ENCODE measurements around the gene KMT5C.

KMT5C gene

GRCh38 chr19:55366790-55367189, 27.1 kb downstream of the KMT5C start:
- no peak overlapping the region for H2BK15ac ChIP-seq (ENCODE audit: low read depth, poor library complexity, severe bottlenecking)
- WGBS = 94% methylated on average over 1 of the region's 3 CpGs
- peaks cover 6% of the 10 kb centered on the region for H3K79me1 ChIP-seq (replicated peaks; ENCODE audit: low read length, poor library complexity, severe bottlenecking)
- H2AK5ac ChIP-seq (ENCODE audit: low read length, severe bottlenecking) = peak overlapping the region; percentile 4
- H3K23ac ChIP-seq (ENCODE audit: low read length in 2 of 2) = no peak overlapping the region
- no peak overlapping the region for H4K91ac ChIP-seq (ENCODE audit: low read length)
- H3K27me3 ChIP-seq (ENCODE audit: control insufficient read depth in 1 of 2, insufficient read depth in 1 of 2, low read length in 2 of 2) = no peaks in the 10 kb centered on the region
- no peak overlapping the region for H3K4me2 ChIP-seq (ENCODE audit: low read length, poor library complexity, severe bottlenecking)
- no peak for DNase-seq
- H3K9ac ChIP-seq (ENCODE audit: low read length) = no peak overlapping the region
- no peak overlapping the region for H3K27ac ChIP-seq (ENCODE audit: low read length, poor library complexity, severe bottlenecking)
- peaks cover 0 to 37% of the 10 kb centered on the region in 2 experiments for H3K36me3 ChIP-seq (ENCODE audit: control insufficient read depth in 1 of 2, insufficient read depth in 2 of 2, low read depth in 1 of 2, low read length in 2 of 2)
- H2BK120ac ChIP-seq (ENCODE audit: low read depth, low read length) = no peak overlapping the region
- H3K4me1 ChIP-seq (ENCODE audit: control insufficient read depth, insufficient read depth, low read depth, low read length) = peaks cover 43% of the 10 kb centered on the region
- H3K4me3 ChIP-seq (ENCODE audit: insufficient read depth in 1 of 2, low read depth in 1 of 2, low read length in 2 of 2) = no peak overlapping the region
- no peak overlapping the region for H4K8ac ChIP-seq (ENCODE audit: low read length)
- no peak overlapping the region for H2BK12ac ChIP-seq (ENCODE audit: low read length in 2 of 2)
- no peak overlapping the region for H3K4ac ChIP-seq (ENCODE audit: low read depth in 1 of 2, low read length in 2 of 2)
- no peak overlapping the region for H3K14ac ChIP-seq (ENCODE audit: low read length in 2 of 2)
- H2BK5ac ChIP-seq (ENCODE audit: low read depth, low read length, poor library complexity, severe bottlenecking) = no peak overlapping the region
- no peak overlapping the region for H3K18ac ChIP-seq (ENCODE audit: low read depth in 1 of 2, low read length in 2 of 2)
- H2AFZ ChIP-seq (ENCODE audit: low read depth, low read length) = no peak overlapping the region
- no peaks in the 10 kb centered on the region for H3K9me3 ChIP-seq (ENCODE audit: control insufficient read depth, low read length)

- Histone ChIP-seq H3K4me3 (ENCODE audit: insufficient read depth in 1 of 2, low read depth in 1 of 2, low read length in 2 of 2) (peak overlapping the region in 1 of 2 experiments; percentile 84), H2BK12ac (ENCODE audit: low read length in 2 of 2) (no peak overlapping the region), H4K8ac (ENCODE audit: low read length) (no peak overlapping the region), H3K27me3 (ENCODE audit: control insufficient read depth in 1 of 2, insufficient read depth in 1 of 2, low read length in 2 of 2) (no peaks in the 10 kb centered on the region), H3K4me2 (ENCODE audit: low read length, poor library complexity, severe bottlenecking) (peak overlapping the region; percentile 71), H2BK15ac (ENCODE audit: low read depth, poor library complexity, severe bottlenecking) (no peak overlapping the region), H3K9me3 (ENCODE audit: control insufficient read depth, low read length) (no peaks in the 10 kb centered on the region), H2BK120ac (ENCODE audit: low read depth, low read length) (no peak overlapping the region), H3K27ac (ENCODE audit: low read length, poor library complexity, severe bottlenecking) (peak overlapping the region; percentile 54), H3K18ac (ENCODE audit: low read depth in 1 of 2, low read length in 2 of 2) (no peak overlapping the region), H2BK5ac (ENCODE audit: low read depth, low read length, poor library complexity, severe bottlenecking) (no peak overlapping the region), H3K4ac (ENCODE audit: low read depth in 1 of 2, low read length in 2 of 2) (no peak overlapping the region), H3K9ac (ENCODE audit: low read length) (no peak overlapping the region), H4K91ac (ENCODE audit: low read length) (no peak overlapping the region), H3K14ac (ENCODE audit: low read length in 2 of 2) (no peak overlapping the region), H3K36me3 (ENCODE audit: control insufficient read depth in 1 of 2, insufficient read depth in 2 of 2, low read depth in 1 of 2, low read length in 2 of 2) (peaks cover 0 to 37% of the 10 kb centered on the region in 2 experiments), H3K79me1 (replicated peaks; ENCODE audit: low read length, poor library complexity, severe bottlenecking) (peaks cover 6% of the 10 kb centered on the region), H3K23ac (ENCODE audit: low read length in 2 of 2) (no peak overlapping the region), H2AK5ac (ENCODE audit: low read length, severe bottlenecking) (no peak overlapping the region), H2AFZ (ENCODE audit: low read depth, low read length) (no peak overlapping the region), H3K4me1 (ENCODE audit: control insufficient read depth, insufficient read depth, low read depth, low read length) (peaks cover 48% of the 10 kb centered on the region)
- 88% methylated on average over 16 of the region's 16 CpGs for WGBS
- DNase-seq = no peak
Observed at GRCh38 chr19:55368106-55368505, 28.4 kb downstream of the KMT5C start.

- H3K14ac ChIP-seq (ENCODE audit: low read length in 2 of 2) = peak overlapping the region in 1 of 2 experiments; percentile 38
- peaks cover 0 to 37% of the 10 kb centered on the region in 2 experiments for H3K36me3 ChIP-seq (ENCODE audit: control insufficient read depth in 1 of 2, insufficient read depth in 2 of 2, low read depth in 1 of 2, low read length in 2 of 2)
- H3K4me2 ChIP-seq (ENCODE audit: low read length, poor library complexity, severe bottlenecking) = peak overlapping the region; percentile 71
- peak; percentile 57 for DNase-seq
- peaks cover 0 to 4% of the 10 kb centered on the region in 2 experiments for H3K27me3 ChIP-seq (ENCODE audit: control insufficient read depth in 1 of 2, insufficient read depth in 1 of 2, low read length in 2 of 2)
- peak overlapping the region; percentile 82 for H4K91ac ChIP-seq (ENCODE audit: low read length)
- H3K4me3 ChIP-seq (ENCODE audit: insufficient read depth in 1 of 2, low read depth in 1 of 2, low read length in 2 of 2) = peak overlapping the region; percentile 62 to 84
- peak overlapping the region; percentile 61 for H3K27ac ChIP-seq (ENCODE audit: low read length, poor library complexity, severe bottlenecking)
- H3K18ac ChIP-seq (ENCODE audit: low read depth in 1 of 2, low read length in 2 of 2) = peak overlapping the region in 1 of 2 experiments; percentile 54
- peak overlapping the region; percentile 90 for H2BK15ac ChIP-seq (ENCODE audit: low read depth, poor library complexity, severe bottlenecking)
- peak overlapping the region in 1 of 2 experiments; percentile 40 for H3K23ac ChIP-seq (ENCODE audit: low read length in 2 of 2)
- 20% methylated on average over 47 of the region's 54 CpGs for WGBS
- peak overlapping the region; percentile 66 for H3K9ac ChIP-seq (ENCODE audit: low read length)
- no peak overlapping the region for H2AFZ ChIP-seq (ENCODE audit: low read depth, low read length)
- H3K4ac ChIP-seq (ENCODE audit: low read depth in 1 of 2, low read length in 2 of 2) = peak overlapping the region in 1 of 2 experiments; percentile 32
- H4K8ac ChIP-seq (ENCODE audit: low read length) = peak overlapping the region; percentile 1
- peaks cover 50% of the 10 kb centered on the region for H3K4me1 ChIP-seq (ENCODE audit: control insufficient read depth, insufficient read depth, low read depth, low read length)
- H2BK120ac ChIP-seq (ENCODE audit: low read depth, low read length) = peak overlapping the region; percentile 27
- H2BK5ac ChIP-seq (ENCODE audit: low read depth, low read length, poor library complexity, severe bottlenecking) = no peak overlapping the region
- peak overlapping the region; percentile 21 to 45 for H2BK12ac ChIP-seq (ENCODE audit: low read length in 2 of 2)
- peaks cover 6% of the 10 kb centered on the region for H3K79me1 ChIP-seq (replicated peaks; ENCODE audit: low read length, poor library complexity, severe bottlenecking)
- H3K9me3 ChIP-seq (ENCODE audit: control insufficient read depth, low read length) = no peaks in the 10 kb centered on the region
- peak overlapping the region; percentile 4 for H2AK5ac ChIP-seq (ENCODE audit: low read length, severe bottlenecking)
Observed at GRCh38 chr19:55368701-55369563, 29.3 kb downstream of the KMT5C start.

GRCh38 chr19:55369653-55370304, 30.1 kb downstream of the KMT5C start:
- peak overlapping the region; percentile 45 for H4K8ac ChIP-seq (ENCODE audit: low read length)
- peak overlapping the region; percentile 94 for H3K27ac ChIP-seq (ENCODE audit: low read length, poor library complexity, severe bottlenecking)
- peak overlapping the region in 1 of 2 experiments; percentile 88 for H2BK12ac ChIP-seq (ENCODE audit: low read length in 2 of 2)
- DNase-seq = peak; percentile 85
- peak overlapping the region; percentile 27 for H2BK120ac ChIP-seq (ENCODE audit: low read depth, low read length)
- H3K4ac ChIP-seq (ENCODE audit: low read depth in 1 of 2, low read length in 2 of 2) = peak overlapping the region; percentile 46 to 57
- peak overlapping the region; percentile 74 for H3K9ac ChIP-seq (ENCODE audit: low read length)
- H3K14ac ChIP-seq (ENCODE audit: low read length in 2 of 2) = peak overlapping the region in 1 of 2 experiments; percentile 68
- peaks cover 6% of the 10 kb centered on the region for H3K79me1 ChIP-seq (replicated peaks; ENCODE audit: low read length, poor library complexity, severe bottlenecking)
- H3K23ac ChIP-seq (ENCODE audit: low read length in 2 of 2) = peak overlapping the region in 1 of 2 experiments; percentile 47
- no peak overlapping the region for H4K91ac ChIP-seq (ENCODE audit: low read length)
- H3K27me3 ChIP-seq (ENCODE audit: control insufficient read depth in 1 of 2, insufficient read depth in 1 of 2, low read length in 2 of 2) = peaks cover 0 to 7% of the 10 kb centered on the region in 2 experiments
- peak overlapping the region; percentile 83 for H3K4me2 ChIP-seq (ENCODE audit: low read length, poor library complexity, severe bottlenecking)
- H3K9me3 ChIP-seq (ENCODE audit: control insufficient read depth, low read length) = no peaks in the 10 kb centered on the region
- H3K36me3 ChIP-seq (ENCODE audit: control insufficient read depth in 1 of 2, insufficient read depth in 2 of 2, low read depth in 1 of 2, low read length in 2 of 2) = peaks cover 0 to 35% of the 10 kb centered on the region in 2 experiments
- peaks cover 55% of the 10 kb centered on the region for H3K4me1 ChIP-seq (ENCODE audit: control insufficient read depth, insufficient read depth, low read depth, low read length)
- no peak overlapping the region for H2AK5ac ChIP-seq (ENCODE audit: low read length, severe bottlenecking)
- peak overlapping the region; percentile 78 to 84 for H3K4me3 ChIP-seq (ENCODE audit: insufficient read depth in 1 of 2, low read depth in 1 of 2, low read length in 2 of 2)
- H2BK5ac ChIP-seq (ENCODE audit: low read depth, low read length, poor library complexity, severe bottlenecking) = peak overlapping the region; percentile 92
- WGBS = under 1% methylated on average over 51 of the region's 59 CpGs
- H2BK15ac ChIP-seq (ENCODE audit: low read depth, poor library complexity, severe bottlenecking) = no peak overlapping the region
- peak overlapping the region; percentile 45 to 85 for H3K18ac ChIP-seq (ENCODE audit: low read depth in 1 of 2, low read length in 2 of 2)
- peak overlapping the region; percentile 84 for H2AFZ ChIP-seq (ENCODE audit: low read depth, low read length)

Data from mesenchymal stem cell (in vitro differentiated cells and primary cell).